Amniotic stem cell (primary cell): ENCODE data around the gene LAMP5.

Experiments used
- DNase-seq: peaks from one replicate; lab custom pipeline; 2025; lab: John Stamatoyannopoulos, UW

Gene LAMP5

GRCh38 chr20:9514461-9515213 is at the start of gene LAMP5:
LAMP5 (plus strand) TSS chr20:9514590; CDS start chr20:9514853, 263 bp downstream.
- no peak for DNase-seq

GRCh38 chr20:9467995-9468394 is 46.4 kb upstream of the LAMP5 start:
- no peak for DNase-seq

GRCh38 chr20:9474835-9475415 is 39.5 kb upstream of the LAMP5 start:
- no peak for DNase-seq

- DNase-seq, result no peak
These were observed 38.9 kb upstream of the LAMP5 start for GRCh38 chr20:9475456-9475855.

GRCh38 chr20:9476174-9476573 is 38.2 kb upstream of the LAMP5 start:
- no peak for DNase-seq

- no peak for DNase-seq
These were observed 37.8 kb upstream of the LAMP5 start for GRCh38 chr20:9476637-9477036.

GRCh38 chr20:9478771-9479170 is 35.6 kb upstream of the LAMP5 start:
- no peak for DNase-seq

GRCh38 chr20:9480066-9480465 is 34.3 kb upstream of the LAMP5 start:
- DNase-seq, result no peak

- no peak for DNase-seq
These were observed 32.2 kb upstream of the LAMP5 start for GRCh38 chr20:9482180-9482579.

- no peak for DNase-seq
These were observed 31.3 kb upstream of the LAMP5 start for GRCh38 chr20:9483131-9483530.

- no peak for DNase-seq
These were observed 28.6 kb upstream of the LAMP5 start for GRCh38 chr20:9485614-9486340.

GRCh38 chr20:9487231-9487630 is 27.2 kb upstream of the LAMP5 start:
- DNase-seq, result no peak

- DNase-seq, result no peak
These were observed 26.3 kb upstream of the LAMP5 start for GRCh38 chr20:9488063-9488462.

- no peak for DNase-seq
These were observed 24.2 kb upstream of the LAMP5 start for GRCh38 chr20:9490161-9490560.

GRCh38 chr20:9490631-9491030 is 23.8 kb upstream of the LAMP5 start:
- DNase-seq, result no peak

- DNase-seq, result no peak
These were observed 23.1 kb upstream of the LAMP5 start for GRCh38 chr20:9491324-9491723.

GRCh38 chr20:9492067-9492466 is 22.3 kb upstream of the LAMP5 start:
- no peak for DNase-seq

GRCh38 chr20:9493803-9494202 is 20.6 kb upstream of the LAMP5 start:
- DNase-seq, result no peak

GRCh38 chr20:9495701-9496100 is 18.7 kb upstream of the LAMP5 start:
- no peak for DNase-seq

GRCh38 chr20:9496155-9496554 is 18.2 kb upstream of the LAMP5 start:
- no peak for DNase-seq

- DNase-seq, result no peak
These were observed 16.1 kb upstream of the LAMP5 start for GRCh38 chr20:9498322-9498721.

GRCh38 chr20:9499126-9499899 is 15.1 kb upstream of the LAMP5 start:
- no peak for DNase-seq
